Measurements from ENCODE around the gene RTN4R. TPM values are rescaled to one million over a fixed set of nuclear protein-coding genes. Genes with fewer than 3 reads are reported as not detected.

The RTN4R gene
- total RNA-seq, 1 experiment from 2014 or later, result 19.0 TPM

DNA sequence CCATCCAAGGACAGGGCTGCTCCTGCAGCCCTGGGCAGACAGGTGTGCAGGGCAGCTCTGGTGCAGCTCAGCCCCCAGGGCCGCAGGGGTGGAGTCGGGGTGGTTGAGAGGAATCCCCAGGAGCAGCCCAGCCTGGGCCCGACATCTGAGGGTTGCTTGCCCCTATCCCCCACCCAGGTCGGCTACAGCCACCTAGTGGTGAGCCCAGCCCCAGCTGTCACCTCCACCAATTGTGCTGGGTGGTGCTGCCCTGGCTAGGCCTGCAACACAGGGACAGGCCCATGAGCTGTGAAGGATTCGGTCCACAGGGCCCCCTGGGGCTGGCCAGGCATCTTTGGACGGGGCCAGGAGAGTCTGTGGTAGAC, 29.6 kb downstream of the RTN4R start:
- intact Hi-C loops (cut with micrococcal nuclease), result loop anchor here (1.0 kb wide), 1 partner anchor 81 kb away; no protein-coding TSS in a partner anchor
- no peaks in the 10 kb centered on the region for H3K9me3 ChIP-seq (ENCODE audit: control insufficient read depth in 1 of 2, insufficient read depth in 1 of 2, low read depth in 1 of 2, low read length in 2 of 2)
- ATAC-seq, result peak; percentile 96
- no peak overlapping the region for H2AFZ ChIP-seq (ENCODE audit: low read depth, low read length, poor library complexity, severe bottlenecking)
- RAD21 ChIA-PET (ENCODE audit: low non-redundant PET in 1 of 2, low total read pairs in 2 of 2, uncharacterized antibody in 2 of 2, unreplicated experiment in 2 of 2), result interaction anchor here (1.2 to 1.5 kb wide), 2 partner anchors 81 kb away, joined by 8 read pairs; no protein-coding TSS in a partner anchor
- BruUV-seq (replicated peaks), result no TSS peak
- CTCF ChIA-PET, result interaction anchor here (0.6 to 3.9 kb wide), 5 partner anchors 27 to 626 kb away, joined by 3 to 20 read pairs (median 4); no protein-coding TSS in a partner anchor
- no peaks in the 10 kb centered on the region for H4K20me1 ChIP-seq (ENCODE audit: insufficient read depth)
- peaks cover 4% of the 10 kb centered on the region in 2 experiments; a peak in 3 of 4 replicates for H3K4me1 ChIP-seq (ENCODE audit: control insufficient read depth in 1 of 2, insufficient read depth in 2 of 2, low read length in 2 of 2)
- DNase-seq (ENCODE audit: low read depth, low spot score), result peak; percentile 13
- no peak overlapping the region for H3K4me3 ChIP-seq (replicated peaks in 1 of 2; ENCODE audit: low read depth in 1 of 2, low read length in 2 of 2)
- H3K79me2 ChIP-seq (ENCODE audit: insufficient read depth, low read length), result no peaks in the 10 kb centered on the region
- POLR2A ChIA-PET, result no interaction called here
- H3K9ac ChIP-seq (ENCODE audit: low read length), result no peak overlapping the region
- H3K36me3 ChIP-seq (ENCODE audit: control insufficient read depth in 1 of 2, insufficient read depth in 2 of 2, low read length in 2 of 2), result no peaks in the 10 kb centered on the region
- no peak overlapping the region for H3K4me2 ChIP-seq (ENCODE audit: low read length)
- H3K27ac ChIP-seq (ENCODE audit: low read depth, low read length), result no peak overlapping the region
- TF ChIP-seq, protein P1, sequence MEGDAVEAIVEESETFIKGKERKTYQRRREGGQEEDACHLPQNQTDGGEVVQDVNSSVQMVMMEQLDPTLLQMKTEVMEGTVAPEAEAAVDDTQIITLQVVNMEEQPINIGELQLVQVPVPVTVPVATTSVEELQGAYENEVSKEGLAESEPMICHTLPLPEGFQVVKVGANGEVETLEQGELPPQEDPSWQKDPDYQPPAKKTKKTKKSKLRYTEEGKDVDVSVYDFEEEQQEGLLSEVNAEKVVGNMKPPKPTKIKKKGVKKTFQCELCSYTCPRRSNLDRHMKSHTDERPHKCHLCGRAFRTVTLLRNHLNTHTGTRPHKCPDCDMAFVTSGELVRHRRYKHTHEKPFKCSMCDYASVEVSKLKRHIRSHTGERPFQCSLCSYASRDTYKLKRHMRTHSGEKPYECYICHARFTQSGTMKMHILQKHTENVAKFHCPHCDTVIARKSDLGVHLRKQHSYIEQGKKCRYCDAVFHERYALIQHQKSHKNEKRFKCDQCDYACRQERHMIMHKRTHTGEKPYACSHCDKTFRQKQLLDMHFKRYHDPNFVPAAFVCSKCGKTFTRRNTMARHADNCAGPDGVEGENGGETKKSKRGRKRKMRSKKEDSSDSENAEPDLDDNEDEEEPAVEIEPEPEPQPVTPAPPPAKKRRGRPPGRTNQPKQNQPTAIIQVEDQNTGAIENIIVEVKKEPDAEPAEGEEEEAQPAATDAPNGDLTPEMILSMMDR (IDR thresholded peaks at IDR 0.05 in 2 of 3, conservative IDR thresholded peaks at IDR 0.05 in 1 of 3; ENCODE audit: borderline replicate concordance in 1 of 3, insufficient read depth in 1 of 3, low read depth in 2 of 3, low read length in 2 of 3), result peak; percentile 66 to 81 (median 77); a peak in 5 of 6 replicates
- TF ChIP-seq RAD21 (IDR thresholded peaks at IDR 0.05; ENCODE audit: low read depth) (peak; percentile 86), EGR1 (IDR thresholded peaks at IDR 0.05; ENCODE audit: low read depth) (no peak)
- no peaks in the 10 kb centered on the region for H3K27me3 ChIP-seq (ENCODE audit: insufficient read depth, low read length)
- no peaks in the 10 kb centered on the region for H3K9me2 ChIP-seq (ENCODE audit: insufficient read depth)

DNA sequence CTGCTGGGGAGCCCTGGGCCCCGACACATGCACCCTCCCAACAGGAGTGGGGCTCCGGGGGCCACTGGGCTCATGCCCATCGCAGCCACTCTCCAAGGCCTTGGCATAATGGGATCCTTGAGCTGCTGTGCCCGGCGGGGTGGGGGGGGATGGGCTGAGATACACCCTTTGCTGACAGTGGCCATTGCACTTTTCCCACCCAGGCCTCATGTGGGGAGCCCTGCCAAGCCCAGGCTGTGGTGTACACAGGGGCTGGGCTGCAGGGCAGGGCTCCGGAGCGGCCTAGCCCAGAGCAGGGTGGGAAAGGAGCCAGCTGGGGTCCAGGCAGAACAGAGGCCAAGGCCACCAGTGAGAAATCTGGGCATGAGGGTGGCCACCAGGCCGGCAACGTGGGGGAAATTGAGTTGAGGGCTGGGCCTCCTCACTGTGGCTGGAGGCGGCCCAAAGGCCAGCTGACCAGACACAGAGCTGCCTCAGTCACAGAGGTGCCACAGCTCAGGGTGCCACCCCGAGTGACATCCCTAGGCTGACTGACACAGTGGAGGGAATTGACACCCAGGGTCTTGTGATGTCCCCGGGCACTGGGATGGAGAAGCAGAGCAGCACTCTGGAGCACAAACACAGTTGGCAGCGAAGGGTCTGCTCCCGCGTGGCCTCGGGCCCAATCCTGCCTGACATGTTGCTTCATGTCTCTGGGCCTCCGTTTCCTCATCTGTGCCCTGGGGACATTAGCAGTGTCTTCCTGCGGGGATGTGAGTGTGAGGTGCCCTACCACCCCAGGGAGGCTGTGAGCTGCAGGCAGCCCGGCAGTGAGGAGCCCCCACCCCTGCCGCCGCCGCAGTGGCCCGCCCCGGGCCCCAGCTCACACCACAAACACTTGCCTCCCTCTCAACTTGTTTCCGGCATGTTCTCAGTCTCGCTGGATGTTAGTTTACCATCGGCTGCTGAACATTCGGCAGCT, 30.4 kb downstream of the RTN4R start:
- Histone ChIP-seq H2AFZ (ENCODE audit: low read depth, low read length, poor library complexity, severe bottlenecking) (no peak overlapping the region), H3K9me2 (ENCODE audit: insufficient read depth) (no peaks in the 10 kb centered on the region), H3K9ac (ENCODE audit: low read length) (no peak overlapping the region), H3K36me3 (ENCODE audit: control insufficient read depth in 1 of 2, insufficient read depth in 2 of 2, low read length in 2 of 2) (no peaks in the 10 kb centered on the region), H3K4me2 (ENCODE audit: low read length) (no peak overlapping the region), H3K79me2 (ENCODE audit: insufficient read depth, low read length) (no peaks in the 10 kb centered on the region), H3K27me3 (ENCODE audit: insufficient read depth, low read length) (no peaks in the 10 kb centered on the region), H3K9me3 (ENCODE audit: control insufficient read depth in 1 of 2, insufficient read depth in 1 of 2, low read depth in 1 of 2, low read length in 2 of 2) (no peaks in the 10 kb centered on the region), H3K27ac (ENCODE audit: low read depth, low read length) (no peak overlapping the region), H4K20me1 (ENCODE audit: insufficient read depth) (no peaks in the 10 kb centered on the region), H3K4me3 (replicated peaks in 1 of 2; ENCODE audit: low read depth in 1 of 2, low read length in 2 of 2) (no peak overlapping the region), H3K4me1 (ENCODE audit: control insufficient read depth in 1 of 2, insufficient read depth in 2 of 2, low read length in 2 of 2) (no peaks in the 10 kb centered on the region)
- intact Hi-C loops (cut with micrococcal nuclease), result loop anchor here (1.0 kb wide), 1 partner anchor 80 kb away; no protein-coding TSS in a partner anchor
- ChIA-PET CTCF (interaction anchor here (1.5 to 3.9 kb wide), 2 partner anchors 62 to 81 kb away, joined by 11 to 20 read pairs; no protein-coding TSS in a partner anchor), RAD21 (ENCODE audit: low non-redundant PET in 1 of 2, low total read pairs in 2 of 2, uncharacterized antibody in 2 of 2, unreplicated experiment in 2 of 2) (interaction anchor here in 1 of 2 experiments (0.9 to 1.5 kb wide), 2 partner anchors 63 to 81 kb away, joined by 4 to 8 read pairs; no protein-coding TSS in a partner anchor), POLR2A (no interaction called here)
- no peak for DNase-seq (ENCODE audit: low read depth, low spot score)
- ATAC-seq, result no peak
- no TSS peak for BruUV-seq (replicated peaks)
- TF ChIP-seq YY1 (IDR thresholded peaks at IDR 0.05; ENCODE audit: extremely low read depth, insufficient replicate concordance, low read depth, low read length) (no peak), TCF7L2 (IDR thresholded peaks at IDR 0.05; ENCODE audit: borderline replicate concordance, extremely low read depth, insufficient read depth, insufficient read length) (no peak), ZFX (IDR thresholded peaks at IDR 0.05) (no peak), JUND (IDR thresholded peaks at IDR 0.05) (no peak), FOSL1 (IDR thresholded peaks at IDR 0.05; ENCODE audit: low read depth) (no peak), CEBPB (IDR thresholded peaks at IDR 0.05; ENCODE audit: low read depth) (no peak), RAD21 (IDR thresholded peaks at IDR 0.05; ENCODE audit: low read depth) (no peak)
- TF ChIP-seq, protein P1 (IDR thresholded peaks at IDR 0.05 in 2 of 3, conservative IDR thresholded peaks at IDR 0.05 in 1 of 3; ENCODE audit: borderline replicate concordance in 1 of 3, insufficient read depth in 1 of 3, low read depth in 2 of 3, low read length in 2 of 3), result no peak

Measured in HCT116 (cell line).